ENCODE data around the gene DST. TPM values are rescaled to one million over a fixed set of nuclear protein-coding genes. Genes with fewer than 3 reads are reported as not detected.

DST gene
- total RNA-seq, 1 experiment from 2014 or later: 71.8 TPM

GRCh38 chr6:56690519-56691285 lies 48.0 kb upstream of the DST start:
- no peaks in the 10 kb centered on the region for H3K36me3 ChIP-seq (ENCODE audit: insufficient read depth, low read length, poor library complexity, severe bottlenecking)
- ChIA-PET POLR2A (ENCODE audit: low non-redundant PET) (no interaction called here), CTCF (interaction anchor here (0.7 kb wide), 1 partner anchor 161 kb away, joined by 3 read pairs; no protein-coding TSS in a partner anchor)
- peak overlapping the region; percentile 2 for H3K4me3 ChIP-seq (ENCODE audit: low read depth, low read length, poor library complexity, severe bottlenecking)
- peak; percentile 74 for DNase-seq (ENCODE audit: low spot score)
- no peaks in the 10 kb centered on the region for H3K27me3 ChIP-seq (replicated peaks; ENCODE audit: insufficient read depth, low read depth, low read length, poor library complexity)
- intact Hi-C loops (cut with micrococcal nuclease; ENCODE audit: unreplicated experiment): loop anchor here (1.0 kb wide), 1 partner anchor 37 kb away; no protein-coding TSS in a partner anchor
- TF ChIP-seq CTCF (conservative IDR thresholded peaks at IDR 0.05; ENCODE audit: low read depth, low read length) (no peak), EZH2 (IDR thresholded peaks at IDR 0.05; ENCODE audit: borderline replicate concordance, low read depth, low read length, poor library complexity, severe bottlenecking) (no peak)
- H3K4me1 ChIP-seq (ENCODE audit: insufficient read depth, low read length, poor library complexity, severe bottlenecking): peaks cover 37% of the 10 kb centered on the region
- no peaks in the 10 kb centered on the region for H3K9me3 ChIP-seq (ENCODE audit: low read depth, low read length, poor library complexity, severe bottlenecking)
- H3K27ac ChIP-seq (ENCODE audit: low read depth, low read length, poor library complexity, severe bottlenecking): peak overlapping the region; percentile 79
- BruUV-seq (replicated peaks): no TSS peak

- POLR2A ChIA-PET (ENCODE audit: low non-redundant PET): no interaction called here
- intact Hi-C loops (cut with micrococcal nuclease; ENCODE audit: unreplicated experiment): loop anchor here (1.0 kb wide), 1 partner anchor 36 kb away; no protein-coding TSS in a partner anchor
- no peak for DNase-seq (ENCODE audit: low spot score)
- Histone ChIP-seq H3K27ac (ENCODE audit: low read depth, low read length, poor library complexity, severe bottlenecking) (peak overlapping the region; percentile 79), H3K9me3 (ENCODE audit: low read depth, low read length, poor library complexity, severe bottlenecking) (no peaks in the 10 kb centered on the region), H3K4me1 (ENCODE audit: insufficient read depth, low read length, poor library complexity, severe bottlenecking) (peaks cover 37% of the 10 kb centered on the region), H3K27me3 (replicated peaks; ENCODE audit: insufficient read depth, low read depth, low read length, poor library complexity) (no peaks in the 10 kb centered on the region), H3K4me3 (ENCODE audit: low read depth, low read length, poor library complexity, severe bottlenecking) (no peak overlapping the region), H3K36me3 (ENCODE audit: insufficient read depth, low read length, poor library complexity, severe bottlenecking) (no peaks in the 10 kb centered on the region)
- no TSS peak for BruUV-seq (replicated peaks)
- no peak for TF ChIP-seq CTCF (conservative IDR thresholded peaks at IDR 0.05; ENCODE audit: low read depth, low read length)
- no peak for TF ChIP-seq EZH2 (IDR thresholded peaks at IDR 0.05; ENCODE audit: borderline replicate concordance, low read depth, low read length, poor library complexity, severe bottlenecking)
- CTCF ChIA-PET: no interaction called here
These were observed 47.0 kb upstream of the DST start for GRCh38 chr6:56689663-56690062.

- Histone ChIP-seq H3K27ac (ENCODE audit: low read depth, low read length, poor library complexity, severe bottlenecking) (no peak overlapping the region), H3K4me1 (ENCODE audit: insufficient read depth, low read length, poor library complexity, severe bottlenecking) (peaks cover 37% of the 10 kb centered on the region), H3K27me3 (replicated peaks; ENCODE audit: insufficient read depth, low read depth, low read length, poor library complexity) (no peaks in the 10 kb centered on the region), H3K36me3 (ENCODE audit: insufficient read depth, low read length, poor library complexity, severe bottlenecking) (no peaks in the 10 kb centered on the region), H3K4me3 (ENCODE audit: low read depth, low read length, poor library complexity, severe bottlenecking) (no peak overlapping the region), H3K9me3 (ENCODE audit: low read depth, low read length, poor library complexity, severe bottlenecking) (no peaks in the 10 kb centered on the region)
- no TSS peak for BruUV-seq (replicated peaks)
- TF ChIP-seq CTCF (conservative IDR thresholded peaks at IDR 0.05; ENCODE audit: low read depth, low read length): no peak
- no peak for TF ChIP-seq EZH2 (IDR thresholded peaks at IDR 0.05; ENCODE audit: borderline replicate concordance, low read depth, low read length, poor library complexity, severe bottlenecking)
- intact Hi-C loops (cut with micrococcal nuclease; ENCODE audit: unreplicated experiment): no loop called here
- DNase-seq (ENCODE audit: low spot score): no peak
- ChIA-PET CTCF (no interaction called here), POLR2A (ENCODE audit: low non-redundant PET) (no interaction called here)
These were observed 46.4 kb upstream of the DST start for GRCh38 chr6:56689114-56689513.
